Cardiac fibroblast (primary cell): ENCODE results near the gene SEMA5A.

Experiments used
- DNase-seq, 2 donors: peaks; one replicate each; pipeline versions ENCODE4 v3.0.0 to v3.0.0-alpha.2; 2010; ENCODE audit warnings: low read depth in 2 of 2
- H3K4me3 ChIP-seq, 2 donors: replicated peaks in 1 of 2; 1 replicate in 1 of 2; 2 replicates in 1 of 2; pipeline ENCODE4 v1.5.1; 2011; ENCODE audit warnings: low read depth in 2 of 2, low read length in 2 of 2, mild to moderate bottlenecking in 2 of 2, moderate library complexity in 1 of 2
- CTCF ChIP-seq: IDR thresholded peaks from one replicate; pipeline ENCODE4 v1.5.1; 2011; ENCODE audit warnings: low read depth, mild to moderate bottlenecking, low read length, inconsistent platforms

The SEMA5A gene

GRCh38 chr5:9456435-9457042 is 89.3 kb downstream of the SEMA5A start:
- DNase-seq = peak in 1 of 2 donors; percentile 68
- no peak overlapping the region for H3K4me3 ChIP-seq
- TF ChIP-seq CTCF = no peak

GRCh38 chr5:9455826-9456434 is 89.9 kb downstream of the SEMA5A start:
- no peak overlapping the region for H3K4me3 ChIP-seq
- peak in 1 of 2 donors; percentile 5 for DNase-seq
- TF ChIP-seq CTCF = no peak

GRCh38 chr5:9454491-9454890 is 91.4 kb downstream of the SEMA5A start:
- DNase-seq = no peak
- H3K4me3 ChIP-seq = no peak overlapping the region
- TF ChIP-seq CTCF = no peak

GRCh38 chr5:9454012-9454481 is 91.8 kb downstream of the SEMA5A start:
- no peak overlapping the region for H3K4me3 ChIP-seq
- no peak for TF ChIP-seq CTCF
- peak in 1 of 2 donors; percentile 9 for DNase-seq

- no peak for DNase-seq
- TF ChIP-seq CTCF = no peak
- no peak overlapping the region for H3K4me3 ChIP-seq
Measured at GRCh38 chr5:9453480-9454011, 92.3 kb downstream of the SEMA5A start.

- H3K4me3 ChIP-seq = no peak overlapping the region
- no peak for DNase-seq
- TF ChIP-seq CTCF = no peak
Measured at GRCh38 chr5:9452181-9452580, 93.7 kb downstream of the SEMA5A start.
